MCF 10A (cell line): Measurements from ENCODE around the gene PIAS4. TPM values are rescaled to one million over a fixed set of nuclear protein-coding genes. Genes with fewer than 3 reads are reported as not detected.

Experiments
- BruUV-seq: library from RNA; stranded (reverse); fragments of 400-500 nt; replicated peaks from 2 replicates; lab custom pipeline; 2021; lab: Mats Ljungman, UMichigan
- CTCF ChIA-PET: fragments of 300-600 bp; sonication (Branson Sonifier 250); formaldehyde crosslinking; extraction: SDS; loops from one replicate; lab custom pipeline; 2021; ENCODE audit warnings: antibody characterized with exemption, inconsistent platforms; lab: Yijun Ruan, JAX
- POLR2A ChIA-PET: fragments of 300-600, 350-650 bp; sonication (Branson Sonifier 250); formaldehyde crosslinking; extraction: SDS; loops from one replicate; lab custom pipeline; 2020; ENCODE audit warnings: antibody characterized with exemption, inconsistent platforms; lab: Yijun Ruan, JAX
- DNase-seq: peaks from one replicate; pipeline ENCODE4 v3.0.0-alpha.2; 2018; ENCODE audit not compliant: unreplicated experiment
- H3K27ac Mint-ChIP-seq: one replicate; pipeline ENCODE4 v1.8.0; 2022; ENCODE audit warnings: mild to moderate bottlenecking, low read depth, mixed read lengths; ENCODE audit not compliant: unreplicated experiment
- H3K27me3 Mint-ChIP-seq: one replicate; pipeline ENCODE4 v1.8.0; 2022; ENCODE audit warnings: mixed read lengths; ENCODE audit not compliant: insufficient read depth, unreplicated experiment
- H3K36me3 Mint-ChIP-seq: one replicate; pipeline ENCODE4 v1.8.0; 2022; ENCODE audit warnings: mild to moderate bottlenecking, moderate library complexity, mixed read lengths; ENCODE audit not compliant: insufficient read depth, unreplicated experiment
- H3K4me1 Mint-ChIP-seq: one replicate; pipeline ENCODE4 v1.8.0; 2022; ENCODE audit warnings: mixed read lengths; ENCODE audit not compliant: insufficient read depth, unreplicated experiment
- H3K4me3 Mint-ChIP-seq: one replicate; pipeline ENCODE4 v1.8.0; 2022; ENCODE audit warnings: mild to moderate bottlenecking, moderate library complexity, mixed read lengths; ENCODE audit not compliant: unreplicated experiment
- H3K9me3 Mint-ChIP-seq: one replicate; pipeline ENCODE4 v1.8.0; 2022; ENCODE audit warnings: mixed read lengths; ENCODE audit not compliant: unreplicated experiment
- CTCF ChIP-seq: fragments of 200-600 bp; IDR thresholded peaks from one replicate; pipeline ENCODE4 v1.8.0; 2022; ENCODE audit warnings: antibody characterized with exemption, mild to moderate bottlenecking; ENCODE audit not compliant: unreplicated experiment
- intact Hi-C: fragments of 100-400 bp; cut with micrococcal nuclease; formaldehyde crosslinking; loops from 2 replicates; pipeline ENCODE4 v1.14.1; 2022
- total RNA-seq: library from RNA; stranded (reverse); gene quantifications from 2 replicates; pipeline ENCODE4 v1.2.3, GENCODE V29; 2022

Gene PIAS4
- total RNA-seq, 1 experiment from 2014 or later: 15.1 TPM

- Mint-ChIP-seq H3K27me3 (no peaks in the 10 kb centered on the region), H3K9me3 (peaks cover 4% of the 10 kb centered on the region), H3K4me1 (peaks cover 29% of the 10 kb centered on the region), H3K27ac (peak overlapping the region; percentile 90), H3K4me3 (peak overlapping the region; percentile 95), H3K36me3 (peaks cover 52% of the 10 kb centered on the region)
- DNase-seq: peak; percentile 13
- POLR2A ChIA-PET: interaction anchor here (0.6 to 8.9 kb wide), 30 partner anchors 9 to 1035 kb away, joined by 3 to 245 read pairs (median 4); partner anchors contain the start of genes DAPK3, KDM4B, MRPL54 and PIAS4
- CTCF ChIA-PET: interaction anchor here (0.5 to 2.7 kb wide), 14 partner anchors 11 to 681 kb away, joined by 3 to 15 read pairs (median 3); partner anchors contain the start of genes DAPK3 and SH3GL1
- intact Hi-C loops: loop anchor here (1.0 to 5.0 kb wide), 5 partner anchors 15 to 219 kb away; partner anchors contain the start of gene DAPK3
- no peak for TF ChIP-seq CTCF
- BruUV-seq: no TSS peak
These were observed 21.8 kb upstream of the PIAS4 start for GRCh38 chr19:3985643-3986259.

GRCh38 chr19:3986260-3987041 lies 21.1 kb upstream of the PIAS4 start:
- Mint-ChIP-seq H3K9me3 (peaks cover 8% of the 10 kb centered on the region), H3K4me1 (peaks cover 29% of the 10 kb centered on the region), H3K4me3 (peak overlapping the region; percentile 95), H3K27me3 (no peaks in the 10 kb centered on the region), H3K36me3 (peaks cover 48% of the 10 kb centered on the region), H3K27ac (no peak overlapping the region)
- intact Hi-C loops: loop anchor here (1.0 to 5.0 kb wide), 5 partner anchors 71 to 218 kb away; no protein-coding TSS in a partner anchor
- ChIA-PET POLR2A (interaction anchor here (0.8 to 8.9 kb wide), 13 partner anchors 15 to 261 kb away, joined by 3 to 245 read pairs (median 15); partner anchors contain the start of genes DAPK3, MRPL54 and PIAS4), CTCF (interaction anchor here (0.5 to 2.7 kb wide), 12 partner anchors 10 to 398 kb away, joined by 3 to 15 read pairs (median 5); partner anchors contain the start of genes DAPK3, MRPL54 and PIAS4)
- peak; percentile 87 for DNase-seq
- TF ChIP-seq CTCF: peak; percentile 66
- BruUV-seq: no TSS peak

- ChIA-PET CTCF (interaction anchor here (0.6 to 1.9 kb wide), 25 partner anchors 10 to 1731 kb away, joined by 3 to 13 read pairs (median 4); partner anchors contain the start of genes MRPL54 and PIAS4), POLR2A (interaction anchor here (0.7 to 2.2 kb wide), 15 partner anchors 9 to 592 kb away, joined by 3 to 16 read pairs (median 4); partner anchors contain the start of genes DAPK3, MRPL54 and PIAS4)
- Mint-ChIP-seq H3K27ac (no peak overlapping the region), H3K4me1 (peaks cover 25% of the 10 kb centered on the region), H3K9me3 (peaks cover 8% of the 10 kb centered on the region), H3K36me3 (peaks cover 35% of the 10 kb centered on the region), H3K4me3 (peak overlapping the region; percentile 95), H3K27me3 (no peaks in the 10 kb centered on the region)
- intact Hi-C loops: loop anchor here (1.0 to 5.0 kb wide), 3 partner anchors 70 to 153 kb away; no protein-coding TSS in a partner anchor
- peak; percentile 84 for DNase-seq
- BruUV-seq: no TSS peak
- TF ChIP-seq CTCF: peak; percentile 59
These were observed 19.7 kb upstream of the PIAS4 start for GRCh38 chr19:3987619-3988371.
